Heart right ventricle (tissue), 16 donors: Measurements from ENCODE around the gene ENOPH1. TPM values are rescaled to one million over a fixed set of nuclear protein-coding genes. Genes with fewer than 3 reads are reported as not detected.
"Not testable (repeated sequence)": the region's sequence is repeated elsewhere in the genome, so short reads cannot be mapped to it uniquely, and the experiment has no call there.

Experiments used
- ATAC-seq, 8 donors: fragments of 200-7000 bp; cut with Tn5 transposase; one replicate each; pipeline ENCODE4 v1.9.1; 2020; ENCODE audit warnings: mild to moderate bottlenecking in 8 of 8, moderate library complexity in 8 of 8, moderate number of reproducible peaks in 1 of 8
- DNase-seq, 2 donors: peaks; one replicate each; pipeline ENCODE4 v3.0.0-alpha.2; 2020
- H3K27ac ChIP-seq, 10 donors: fragments of 200-600 bp; sonication (generic) in 2 of 10; one replicate each; pipeline versions ENCODE4 v1.5.0 to v1.8.0; 2020 to 2022; ENCODE audit warnings: mild to moderate bottlenecking in 3 of 10
- H3K27me3 ChIP-seq, 7 donors: fragments of 200-600 bp; one replicate each; pipeline ENCODE4 v1.8.0; 2021 to 2022; ENCODE audit warnings: mild to moderate bottlenecking in 2 of 7
- H3K36me3 ChIP-seq, 9 donors: fragments of 200-600 bp; sonication (generic) in 1 of 9; one replicate each; pipeline versions ENCODE4 v1.5.0 to v1.8.0; 2020 to 2022; ENCODE audit warnings: mild to moderate bottlenecking in 2 of 9
- H3K4me1 ChIP-seq, 9 donors: fragments of 200-600 bp; sonication (generic) in 1 of 9; one replicate each; pipeline versions ENCODE4 v1.5.0 to v1.8.0; 2020 to 2022; ENCODE audit warnings: mild to moderate bottlenecking in 4 of 9
- H3K4me3 ChIP-seq, 10 donors: fragments of 200-600 bp; sonication (generic) in 2 of 10; one replicate each; pipeline versions ENCODE4 v1.5.0 to v1.8.0; 2020 to 2022; ENCODE audit warnings: mild to moderate bottlenecking in 7 of 10, moderate library complexity in 2 of 10
- H3K9me3 ChIP-seq, 11 donors: fragments of 200-600 bp in 10 of 11; sonication (generic) in 2 of 11; one replicate each; pipeline versions ENCODE4 v1.5.0 to v1.8.0; 2013 to 2022; ENCODE audit warnings: mild to moderate bottlenecking in 2 of 11, control low read depth in 1 of 11, moderate library complexity in 1 of 11
- WGBS, 2 donors: extraction: QIAGEN DNeasy Blood & Tissue Kit; methylation state at CpG; one replicate each; pipeline ENCODE4 v1.1.7; 2013; ENCODE audit warnings: inconsistent platforms in 1 of 2; 5-methylcytosine and 5-hydroxymethylcytosine counted together
- intact Hi-C, 10 donors: fragments of 100-400 bp; cut with DNase I; formaldehyde crosslinking; loops; one replicate each; pipeline versions ENCODE4 v1.11.1 to v1.14.2; 2022
- polyA plus RNA-seq, 2 donors: library from polyadenylated mRNA; stranded (reverse); fragments of 200-250 nt; gene quantifications; one replicate each; pipeline ENCODE4 v1.2.3, GENCODE V29; 2013
- total RNA-seq, 10 donors: library from RNA; stranded (reverse); fragmentation: NEBNext Ultra II Directional in 3 of 10; extraction: Animal tissue kit (Norgen Biotek cat#: 25700) in 3 of 10; gene quantifications; one replicate each; pipeline versions ENCODE4 v1.2.1 to v1.2.4, GENCODE V29; 2021 to 2023
- TF ChIP-seq, protein P1 (sequence below), 9 donors: fragments of 200-600 bp; sonication (generic) in 2 of 9; IDR thresholded peaks; one replicate each; pipeline versions ENCODE4 v1.5.0 to v1.8.0; 2021 to 2022; ENCODE audit warnings: antibody characterized with exemption in 9 of 9, mild to moderate bottlenecking in 5 of 9, moderate library complexity in 1 of 9
- donor health status: Arrhythmogenic right ventricular cardiomyopathy.
- donor health status: ischemic (EF 13 %, LVEDD 7.1; RV severe dilation, severe dysfunction).
- donor health status: healthy with polysubstance abuse.
- donor health status: DM: no; HTN: yes; CAD: no.
- donor health status: DM: no; HTN: no; CAD: no.
- donor health status: ischemic (EF 25% LVEDD 6.9; RV normal size, moderate dysfunction).
- donor health status: ischemic (EF 25% LVEDD 5.7; RV mildly dilated, moderate dysfunction).
- donor health status: healthy.
- donor health status: DM: yes; HTN: yes; CAD: no.
- donor health status: Ischemic cardiomyopathy.
- donor health status: ischemic (EF 35%, LVEDD 5.7; RV mildly dilated, moderate dysfunction).
- donor health status: nonischemic (EF 11% LVEDD 7.7; RV severe dilation, severe dysfunction).
- donor health status: DM: yes; HTN: yes; CAD: no.
- donor health status: PGD.
- donor health status: ischemic (EF 29% LVEDD 5.4; RV normal size, mild dysfunction).
- donor health status: nonischemic (EF 23%, LVEDD 6.1; RV moderate dilation, normal function).

ENOPH1 gene
- total and polyA plus RNA-seq, 12 donors = 13.9 to 28.1 (median 16.3) TPM

DNA sequence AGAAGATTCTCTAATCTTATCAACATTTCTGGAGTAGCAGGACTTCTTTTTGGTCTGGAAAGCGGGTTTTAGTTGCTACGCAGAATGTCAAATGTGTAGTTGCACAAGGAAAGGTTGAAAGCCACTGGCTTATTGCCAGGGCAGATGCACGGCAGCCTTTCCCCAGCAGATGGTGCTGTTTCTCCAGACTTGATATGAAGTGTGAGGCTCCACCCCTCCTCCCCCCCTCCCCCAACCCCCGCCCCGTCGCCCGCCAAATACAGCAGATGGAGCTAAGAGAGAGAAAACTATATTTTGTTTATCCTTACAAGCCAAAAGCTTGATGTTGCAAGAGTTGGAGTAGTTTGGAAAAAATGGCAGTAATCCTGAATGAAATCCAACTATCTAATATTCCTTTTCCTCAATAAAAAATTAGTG is 32.0 kb downstream of the ENOPH1 start:
- Histone ChIP-seq H3K4me1 (peaks cover 0 to 11% (median 3%) of the 10 kb centered on the region in 9 donors), H3K4me3 (no peak overlapping the region), H3K9me3 (no peaks in the 10 kb centered on the region), H3K36me3 (peaks cover 0 to 44% (median 1%) of the 10 kb centered on the region in 9 donors), H3K27me3 (no peaks in the 10 kb centered on the region), H3K27ac (no peak overlapping the region)
- DNase-seq (peak; percentile 79 to 88), ATAC-seq (peak; percentile 85 to 93 (median 88))
- intact Hi-C loops = loop anchor here in 9 of 10 donors (1.0 to 10.0 kb wide), 11 partner anchors 102 to 1182 kb away; partner anchors contain the start of gene TMEM150C (in 1 of the 9)
- TF ChIP-seq, protein P1, sequence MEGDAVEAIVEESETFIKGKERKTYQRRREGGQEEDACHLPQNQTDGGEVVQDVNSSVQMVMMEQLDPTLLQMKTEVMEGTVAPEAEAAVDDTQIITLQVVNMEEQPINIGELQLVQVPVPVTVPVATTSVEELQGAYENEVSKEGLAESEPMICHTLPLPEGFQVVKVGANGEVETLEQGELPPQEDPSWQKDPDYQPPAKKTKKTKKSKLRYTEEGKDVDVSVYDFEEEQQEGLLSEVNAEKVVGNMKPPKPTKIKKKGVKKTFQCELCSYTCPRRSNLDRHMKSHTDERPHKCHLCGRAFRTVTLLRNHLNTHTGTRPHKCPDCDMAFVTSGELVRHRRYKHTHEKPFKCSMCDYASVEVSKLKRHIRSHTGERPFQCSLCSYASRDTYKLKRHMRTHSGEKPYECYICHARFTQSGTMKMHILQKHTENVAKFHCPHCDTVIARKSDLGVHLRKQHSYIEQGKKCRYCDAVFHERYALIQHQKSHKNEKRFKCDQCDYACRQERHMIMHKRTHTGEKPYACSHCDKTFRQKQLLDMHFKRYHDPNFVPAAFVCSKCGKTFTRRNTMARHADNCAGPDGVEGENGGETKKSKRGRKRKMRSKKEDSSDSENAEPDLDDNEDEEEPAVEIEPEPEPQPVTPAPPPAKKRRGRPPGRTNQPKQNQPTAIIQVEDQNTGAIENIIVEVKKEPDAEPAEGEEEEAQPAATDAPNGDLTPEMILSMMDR (IDR thresholded peaks at IDR 0.05) = peak; percentile 80 to 96 (median 89)
- WGBS, 2 donors = 5 to 9% methylated on average over 7 of the region's 7 CpGs

DNA sequence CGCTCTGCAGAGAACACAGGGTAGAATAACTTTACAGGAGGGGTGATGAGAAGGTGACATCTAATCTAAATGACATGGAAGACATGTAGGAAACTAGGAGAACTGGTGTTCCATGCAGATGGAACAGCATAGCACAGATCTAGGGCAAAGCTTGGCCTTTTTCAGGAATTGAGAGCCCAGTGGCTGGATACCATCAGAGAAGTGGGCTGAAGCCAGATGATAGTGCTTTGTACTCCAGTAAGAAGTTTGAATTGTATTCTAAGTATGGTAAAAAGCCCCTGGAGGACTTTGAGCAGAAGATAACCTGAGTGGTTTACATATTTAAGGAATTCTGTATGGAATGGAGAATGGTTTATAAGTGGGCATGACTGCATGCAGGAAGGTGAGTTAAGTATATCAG is 32.8 kb downstream of the ENOPH1 start:
- intact Hi-C loops = loop anchor here in 9 of 10 donors (2.0 to 10.0 kb wide), 10 partner anchors 102 to 1182 kb away; partner anchors contain the start of gene TMEM150C (in 1 of the 9)
- H3K4me1 ChIP-seq = peaks cover 0 to 11% (median 3%) of the 10 kb centered on the region in 9 donors
- peaks cover 0 to 36% (median 0%) of the 10 kb centered on the region in 9 donors for H3K36me3 ChIP-seq
- no peaks in the 10 kb centered on the region for H3K9me3 ChIP-seq
- no peak overlapping the region for H3K4me3 ChIP-seq
- ATAC-seq (no peak), DNase-seq (no peak)
- WGBS, 2 donors = 96 to 98% methylated on average over 1 of the region's 1 CpG
- no peaks in the 10 kb centered on the region for H3K27me3 ChIP-seq
- H3K27ac ChIP-seq = no peak overlapping the region
- TF ChIP-seq, protein P1 (IDR thresholded peaks at IDR 0.05) = no peak

DNA sequence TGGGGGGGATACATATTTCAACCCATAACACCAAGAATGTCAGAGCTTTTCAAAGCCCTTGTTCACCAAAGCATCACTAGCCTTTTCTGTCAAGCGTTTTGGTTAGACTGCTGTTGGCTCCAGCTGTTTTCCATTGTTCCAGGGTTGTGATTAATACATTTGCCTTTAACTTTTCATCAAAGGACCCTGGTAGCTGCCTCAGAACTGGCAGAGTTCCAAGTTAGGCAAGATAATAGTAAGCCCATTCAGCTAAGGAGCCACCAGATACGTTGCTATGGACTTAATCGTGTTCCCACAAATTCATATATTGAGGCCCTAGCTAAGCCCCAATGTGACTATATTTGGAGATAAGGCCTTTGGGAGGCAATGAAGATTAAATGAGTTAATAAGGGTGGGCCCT is 37.1 kb downstream of the ENOPH1 start:
- no peak for DNase-seq
- H3K9me3 ChIP-seq = no peaks in the 10 kb centered on the region
- H3K36me3 ChIP-seq = peaks cover 0 to 4% (median 0%) of the 10 kb centered on the region in 9 donors
- 43 to 53% methylated on average over 3 of the region's 3 CpGs for WGBS, 2 donors
- H3K27me3 ChIP-seq = no peaks in the 10 kb centered on the region
- no peak for ATAC-seq
- H3K27ac ChIP-seq = no peak overlapping the region
- no peak overlapping the region for H3K4me3 ChIP-seq
- intact Hi-C loops = loop anchor here in 5 of 10 donors (5.0 to 10.0 kb wide), 5 partner anchors 97 to 1177 kb away; partner anchors contain the start of gene TMEM150C (in 1 of the 5)
- TF ChIP-seq, protein P1 (IDR thresholded peaks at IDR 0.05) = no peak
- H3K4me1 ChIP-seq = peaks cover 0 to 11% (median 3%) of the 10 kb centered on the region in 9 donors

DNA sequence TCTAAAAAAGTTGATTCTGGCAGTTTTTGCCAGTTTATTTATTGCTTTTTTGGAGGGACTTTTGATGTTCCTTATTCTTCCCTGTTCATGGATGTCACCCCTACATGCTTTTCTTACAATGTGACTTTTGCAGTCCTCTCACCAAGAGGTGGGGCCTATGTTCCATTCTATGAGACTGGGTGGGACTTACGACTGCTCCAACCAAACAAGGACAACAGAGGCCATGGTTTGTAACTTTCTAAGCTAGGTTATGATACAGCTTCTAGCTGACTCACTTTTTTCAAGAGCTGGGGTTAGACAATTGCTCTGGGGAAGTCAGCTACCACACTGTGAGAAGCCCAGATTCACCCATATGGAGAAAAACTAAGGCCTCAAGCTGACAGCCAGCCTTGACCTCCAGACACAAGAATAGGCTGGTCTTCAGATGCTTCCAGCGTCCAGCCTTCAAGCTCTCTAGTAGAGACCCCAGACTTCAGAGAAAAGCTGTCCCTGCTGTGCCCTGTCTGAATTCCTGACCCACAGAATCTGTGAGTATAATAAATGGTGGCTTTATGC is 39.5 kb downstream of the ENOPH1 start:
- Histone ChIP-seq H3K36me3 (peaks cover 0 to 4% (median 0%) of the 10 kb centered on the region in 9 donors), H3K4me3 (no peak overlapping the region), H3K27ac (peak overlapping the region in 1 of 10 donors; percentile 14), H3K27me3 (no peaks in the 10 kb centered on the region), H3K4me1 (no peaks in the 10 kb centered on the region), H3K9me3 (no peaks in the 10 kb centered on the region)
- intact Hi-C loops = loop anchor here in 5 of 10 donors (5.0 to 10.0 kb wide), 5 partner anchors 95 to 1175 kb away; partner anchors contain the start of gene TMEM150C (in 1 of the 5)
- TF ChIP-seq, protein P1 (IDR thresholded peaks at IDR 0.05) = peak in 1 of 9 donors; percentile 32
- 55 to 65% methylated on average over 2 of the region's 2 CpGs for WGBS, 2 donors
- DNase-seq = no peak
- peak in 7 of 8 donors; percentile 39 to 71 (median 63) for ATAC-seq

DNA sequence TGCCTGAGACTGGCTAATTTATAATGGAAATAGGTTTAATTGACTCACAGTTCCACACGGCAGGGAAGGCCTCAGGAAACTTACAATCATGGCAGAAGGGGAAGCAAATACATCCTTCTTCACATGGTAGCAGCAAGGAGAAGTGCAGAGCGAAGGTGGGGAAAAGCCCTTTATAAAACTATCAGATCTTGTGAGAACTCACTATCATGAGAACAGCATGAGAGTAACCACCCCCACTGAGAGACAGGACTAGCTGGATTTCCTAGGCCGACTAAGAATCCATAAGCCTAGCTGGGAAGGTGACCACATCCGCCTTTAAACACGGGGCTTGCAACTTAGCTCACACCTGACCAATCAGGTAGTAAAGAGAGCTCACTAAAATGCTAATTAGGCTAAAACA is 42.7 kb downstream of the ENOPH1 start:
- H3K36me3 ChIP-seq, H3K4me1 ChIP-seq, H3K4me3 ChIP-seq, H3K9me3 ChIP-seq, H3K27ac ChIP-seq, H3K27me3 ChIP-seq, DNase-seq, intact Hi-C loops, ATAC-seq: not testable (repeated sequence)
- 54 to 57% methylated on average over 5 of the region's 5 CpGs for WGBS, 2 donors
